ENCODE results near the gene MAGI3.

- no peak for TF ChIP-seq CTCF (IDR thresholded peaks at IDR 0.05)
- TF ChIP-seq EZH2 (IDR thresholded peaks at IDR 0.05; ENCODE audit: borderline replicate concordance, insufficient read depth, low read depth, low read length, poor library complexity, severe bottlenecking), result no peak
Measured at GRCh38 chr1:113538225-113538624, 147.9 kb downstream of the MAGI3 start.

Data from B cell (primary cell).